Activated naive CD4-positive, alpha-beta T cell (primary cell): ENCODE results near the gene CACNA1I.
"Not testable (repeated sequence)": the region's sequence is repeated elsewhere in the genome, so short reads cannot be mapped to it uniquely, and the experiment has no call there.

ENCODE experiments used
- DNase-seq, 4 experiments: peaks; one replicate each; lab custom pipeline; 2025; lab: John Stamatoyannopoulos, UW

The CACNA1I gene

GRCh38 chr22:39570665-39571064 lies at the start of gene CACNA1I:
CACNA1I (plus strand) TSS chr22:39570753; CDS start chr22:39570753, 0 bp downstream.
- DNase-seq, result no peak

GRCh38 chr22:39521106-39521885 lies 49.3 kb upstream of the CACNA1I start:
- not testable (repeated sequence) for DNase-seq

GRCh38 chr22:39522091-39522490 lies 48.5 kb upstream of the CACNA1I start:
- not testable (repeated sequence) for DNase-seq

- DNase-seq, result no peak
Measured at GRCh38 chr22:39522567-39523300, 47.8 kb upstream of the CACNA1I start.

- DNase-seq, result no peak
Measured at GRCh38 chr22:39524089-39524752, 46.3 kb upstream of the CACNA1I start.

- no peak for DNase-seq
Measured at GRCh38 chr22:39524753-39525657, 45.5 kb upstream of the CACNA1I start.

GRCh38 chr22:39525658-39525975 lies 44.9 kb upstream of the CACNA1I start:
- no peak for DNase-seq

- DNase-seq, result no peak
Measured at GRCh38 chr22:39526736-39527171, 43.8 kb upstream of the CACNA1I start.

GRCh38 chr22:39527481-39527961 lies 43.0 kb upstream of the CACNA1I start:
- DNase-seq, result no peak

- DNase-seq, result no peak
Measured at GRCh38 chr22:39528080-39528661, 42.4 kb upstream of the CACNA1I start.

GRCh38 chr22:39528681-39529486 lies 41.7 kb upstream of the CACNA1I start:
- peak; percentile 70 to 89 (median 84) for DNase-seq

- no peak for DNase-seq
Measured at GRCh38 chr22:39529487-39529851, 41.1 kb upstream of the CACNA1I start.

GRCh38 chr22:39530116-39530515 lies 40.4 kb upstream of the CACNA1I start:
- DNase-seq, result no peak

- no peak for DNase-seq
Measured at GRCh38 chr22:39530692-39531331, 39.7 kb upstream of the CACNA1I start.

GRCh38 chr22:39532215-39533073 lies 38.1 kb upstream of the CACNA1I start, which contains the start of gene RPS19BP1:
RPS19BP1 (minus strand) TSS chr22:39532748; CDS start chr22:39532738, 10 bp downstream.
- peak; percentile 93 to 99 (median 96) for DNase-seq

- no peak for DNase-seq
Measured at GRCh38 chr22:39534092-39534506, 36.5 kb upstream of the CACNA1I start.

GRCh38 chr22:39534591-39535356 lies 35.8 kb upstream of the CACNA1I start:
- DNase-seq, result peak; percentile 69 to 87 (median 76)

- no peak for DNase-seq
Measured at GRCh38 chr22:39535357-39535725, 35.2 kb upstream of the CACNA1I start.
